Left ventricle myocardium inferior (tissue), 1 donor: ENCODE data around the gene JAK3. TPM values are rescaled to one million over a fixed set of nuclear protein-coding genes. Genes with fewer than 3 reads are reported as not detected.
"Not testable (repeated sequence)": the region's sequence is repeated elsewhere in the genome, so short reads cannot be mapped to it uniquely, and the experiment has no call there.

Source experiments
- DNase-seq: peaks from one replicate; pipeline ENCODE4 v3.0.0-alpha.2; 2020
- H3K27ac ChIP-seq: fragments of 200-600 bp; replicated peaks from 2 replicates; pipeline ENCODE4 v1.8.0; 2021
- H3K27me3 ChIP-seq: fragments of 200-600 bp; 2 replicates; pipeline ENCODE4 v1.8.0; 2021; ENCODE audit warnings: low read depth
- H3K36me3 ChIP-seq: fragments of 200-600 bp; 2 replicates; pipeline ENCODE4 v1.8.0; 2021
- H3K4me1 ChIP-seq: fragments of 200-600 bp; 2 replicates; pipeline ENCODE4 v1.8.0; 2021
- H3K4me3 ChIP-seq: fragments of 200-600 bp; 2 replicates; pipeline ENCODE4 v1.8.0; 2021; ENCODE audit warnings: mild to moderate bottlenecking, moderate library complexity
- H3K9me3 ChIP-seq: fragments of 200-600 bp; replicated peaks from 2 replicates; pipeline ENCODE4 v1.8.0; 2021
- intact Hi-C: fragments of 100-400 bp; cut with micrococcal nuclease; formaldehyde crosslinking; loops from one replicate; pipeline ENCODE4 v1.11.0; 2022
- total RNA-seq: library from RNA; stranded (reverse); fragmentation: NEBNext Ultra II Directional; extraction: Animal tissue kit (Norgen Biotek cat#: 25700); gene quantifications from one replicate; pipeline ENCODE4 v1.2.1, GENCODE V29; 2021
- TF ChIP-seq, protein P1 (sequence below): fragments of 200-600 bp; IDR thresholded peaks from 2 replicates; pipeline ENCODE4 v1.8.0; 2021; ENCODE audit warnings: antibody characterized with exemption, mild to moderate bottlenecking, borderline replicate concordance
- donor health status: DM: no; HTN: yes; CAD: no; lungs with severe emphysema.

The JAK3 gene
- total RNA-seq, 1 donor from 2014 or later: 1.7 TPM

- intact Hi-C loops: no loop called here
- peaks cover 53% of the 10 kb centered on the region for H3K27me3 ChIP-seq
- no peak overlapping the region for H3K27ac ChIP-seq
- TF ChIP-seq, protein P1, sequence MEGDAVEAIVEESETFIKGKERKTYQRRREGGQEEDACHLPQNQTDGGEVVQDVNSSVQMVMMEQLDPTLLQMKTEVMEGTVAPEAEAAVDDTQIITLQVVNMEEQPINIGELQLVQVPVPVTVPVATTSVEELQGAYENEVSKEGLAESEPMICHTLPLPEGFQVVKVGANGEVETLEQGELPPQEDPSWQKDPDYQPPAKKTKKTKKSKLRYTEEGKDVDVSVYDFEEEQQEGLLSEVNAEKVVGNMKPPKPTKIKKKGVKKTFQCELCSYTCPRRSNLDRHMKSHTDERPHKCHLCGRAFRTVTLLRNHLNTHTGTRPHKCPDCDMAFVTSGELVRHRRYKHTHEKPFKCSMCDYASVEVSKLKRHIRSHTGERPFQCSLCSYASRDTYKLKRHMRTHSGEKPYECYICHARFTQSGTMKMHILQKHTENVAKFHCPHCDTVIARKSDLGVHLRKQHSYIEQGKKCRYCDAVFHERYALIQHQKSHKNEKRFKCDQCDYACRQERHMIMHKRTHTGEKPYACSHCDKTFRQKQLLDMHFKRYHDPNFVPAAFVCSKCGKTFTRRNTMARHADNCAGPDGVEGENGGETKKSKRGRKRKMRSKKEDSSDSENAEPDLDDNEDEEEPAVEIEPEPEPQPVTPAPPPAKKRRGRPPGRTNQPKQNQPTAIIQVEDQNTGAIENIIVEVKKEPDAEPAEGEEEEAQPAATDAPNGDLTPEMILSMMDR: no peak
- H3K36me3 ChIP-seq: no peaks in the 10 kb centered on the region
- no peak for DNase-seq
- no peak overlapping the region for H3K4me3 ChIP-seq
- H3K4me1 ChIP-seq: peaks cover 4% of the 10 kb centered on the region
- H3K9me3 ChIP-seq: no peaks in the 10 kb centered on the region
Measured at GRCh38 chr19:17787274-17787913, 60.4 kb downstream of the JAK3 start.

DNA sequence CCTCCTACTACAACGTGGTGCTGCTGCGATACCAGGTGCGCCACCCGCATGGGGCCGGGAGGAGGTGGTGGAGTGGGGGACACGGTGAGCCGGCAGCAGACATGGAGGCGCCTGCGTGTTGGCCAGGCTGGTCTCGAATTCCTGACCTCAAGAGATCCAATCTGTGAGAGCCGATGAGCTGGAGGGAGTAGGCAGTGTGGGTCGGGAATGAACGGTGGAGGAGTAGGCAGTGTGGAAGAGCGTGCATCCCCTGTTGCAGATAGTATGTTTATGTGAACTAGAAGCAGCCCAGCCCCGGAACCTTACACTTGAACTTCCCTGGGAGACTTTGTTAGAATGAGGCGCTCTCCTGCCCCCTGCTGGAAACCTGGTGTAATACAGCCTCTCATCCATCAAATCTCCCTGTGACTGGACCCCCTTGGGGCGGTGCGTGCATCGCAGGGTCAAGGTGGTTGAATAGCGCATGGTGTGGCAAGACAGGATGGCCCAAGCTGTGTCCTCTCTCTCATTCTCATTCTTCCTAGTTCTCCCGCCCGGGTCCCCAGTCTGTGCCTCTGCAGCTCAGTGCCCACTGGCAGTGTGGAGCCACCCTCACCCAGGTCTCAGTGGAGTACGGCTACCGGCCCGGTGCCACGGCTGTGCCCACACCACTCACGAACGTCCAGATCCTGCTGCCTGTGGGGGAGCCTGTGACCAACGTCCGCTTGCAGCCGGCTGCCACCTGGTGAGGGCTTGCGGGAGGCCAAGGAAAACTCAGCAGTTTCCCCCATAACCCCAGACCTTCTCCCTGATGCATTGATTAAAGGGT lies 63.4 kb downstream of the JAK3 start:
- Histone ChIP-seq H3K4me3 (no peak overlapping the region), H3K4me1 (peaks cover 4% of the 10 kb centered on the region), H3K36me3 (no peaks in the 10 kb centered on the region), H3K27me3 (peaks cover 52% of the 10 kb centered on the region), H3K27ac (no peak overlapping the region), H3K9me3 (no peaks in the 10 kb centered on the region)
- TF ChIP-seq, protein P1: peak; percentile 85
- DNase-seq: peak; percentile 49
- intact Hi-C loops: no loop called here

DNA sequence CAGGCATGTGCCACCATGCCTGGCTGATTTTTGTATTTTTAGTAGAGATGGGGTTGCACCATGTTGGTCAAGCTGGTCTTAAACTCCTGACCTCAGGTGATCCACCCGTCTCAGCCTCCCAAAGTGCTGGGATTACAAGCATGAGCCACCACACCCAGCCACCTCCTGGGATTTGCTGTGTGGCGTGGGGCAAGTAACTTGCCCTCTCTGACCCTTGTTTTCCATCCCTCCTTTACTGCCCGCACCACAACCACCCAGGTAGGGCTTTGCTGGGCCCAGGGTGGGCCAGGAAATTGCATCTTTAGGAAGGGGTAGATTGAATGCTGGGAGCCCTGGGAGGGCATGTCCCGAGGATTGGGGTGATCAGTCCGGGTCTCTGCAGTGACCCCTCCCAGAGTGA lies 64.1 kb downstream of the JAK3 start:
- H3K9me3 ChIP-seq, intact Hi-C loops, H3K36me3 ChIP-seq, DNase-seq, H3K27ac ChIP-seq, H3K4me3 ChIP-seq, H3K4me1 ChIP-seq: not testable (repeated sequence)
- peaks cover 52% of the 10 kb centered on the region for H3K27me3 ChIP-seq

DNA sequence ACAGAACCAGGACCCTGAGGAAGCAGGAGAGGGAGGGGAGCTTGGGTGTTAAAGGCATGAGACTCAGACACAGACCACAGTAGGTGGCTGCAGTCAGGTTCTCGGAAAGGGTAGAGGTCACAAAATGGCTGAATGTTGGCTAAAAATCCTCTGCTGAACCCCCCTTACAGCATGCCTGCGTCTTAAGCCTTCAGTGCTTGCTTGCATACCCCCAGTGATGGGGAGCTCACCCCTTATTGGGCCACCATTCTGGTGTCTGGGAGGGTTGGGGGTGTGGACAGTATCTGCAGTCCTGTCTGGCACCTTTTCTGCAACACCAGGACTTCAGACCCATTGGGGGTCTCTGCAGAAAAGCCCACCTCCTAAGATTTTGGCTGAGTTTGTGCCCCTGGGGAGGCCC lies 67.0 kb downstream of the JAK3 start:
- TF ChIP-seq, protein P1: no peak
- no peak overlapping the region for H3K4me3 ChIP-seq
- intact Hi-C loops: no loop called here
- H3K27me3 ChIP-seq: peaks cover 70% of the 10 kb centered on the region
- H3K4me1 ChIP-seq: peaks cover 14% of the 10 kb centered on the region
- H3K9me3 ChIP-seq: no peaks in the 10 kb centered on the region
- DNase-seq: no peak
- no peaks in the 10 kb centered on the region for H3K36me3 ChIP-seq
- H3K27ac ChIP-seq: no peak overlapping the region

DNA sequence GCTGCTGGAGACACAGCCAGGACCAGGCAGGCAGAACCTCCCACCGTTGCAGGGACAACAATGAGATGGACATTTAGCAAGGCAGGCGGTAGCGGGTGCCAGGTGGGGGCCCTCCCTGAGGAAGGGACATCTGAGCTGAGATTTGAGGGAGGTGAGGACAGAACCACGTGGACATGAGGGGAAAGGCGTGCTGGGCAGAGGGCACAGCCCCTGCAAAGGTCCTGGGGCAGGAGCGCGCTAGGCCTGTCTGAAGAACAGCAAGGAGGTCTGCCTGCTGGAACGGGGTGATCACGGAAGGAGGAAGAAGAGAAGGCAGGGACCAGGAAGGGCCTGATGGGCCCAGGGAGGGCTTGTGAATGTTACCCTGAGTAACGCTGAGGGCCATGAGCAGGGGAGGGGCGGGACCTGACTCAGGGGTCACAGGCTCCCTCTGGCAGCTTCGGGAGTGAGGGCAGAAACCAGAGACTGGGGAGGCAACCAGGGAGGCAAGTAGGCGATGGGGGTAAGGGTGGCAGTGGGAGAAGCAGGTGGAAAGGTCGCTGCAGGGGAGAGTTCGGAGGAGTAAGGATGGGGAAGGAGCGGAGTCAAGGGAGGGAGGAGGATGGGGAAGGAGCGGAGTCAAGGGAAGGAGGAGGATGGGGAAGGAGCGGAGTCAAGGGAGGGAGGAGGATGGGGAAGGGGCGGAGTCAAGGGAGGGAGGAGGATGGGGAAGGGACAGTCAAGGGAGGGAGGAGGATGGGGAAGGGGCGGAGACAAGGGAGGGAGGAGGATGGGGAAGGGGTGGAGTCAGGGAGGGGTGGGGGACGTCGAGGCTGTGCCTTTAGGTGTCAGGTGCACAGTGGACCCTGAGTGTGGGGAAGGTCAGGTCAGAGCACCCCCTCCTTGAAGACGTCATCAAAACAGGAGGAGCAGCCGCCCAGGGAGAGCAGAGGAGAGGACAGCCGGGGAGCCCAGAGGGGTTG lies 68.5 kb downstream of the JAK3 start:
- peak overlapping the region; percentile 25 for H3K4me3 ChIP-seq
- intact Hi-C loops: no loop called here
- TF ChIP-seq, protein P1: no peak
- no peaks in the 10 kb centered on the region for H3K36me3 ChIP-seq
- peaks cover 83% of the 10 kb centered on the region for H3K27me3 ChIP-seq
- H3K4me1 ChIP-seq: peaks cover 13% of the 10 kb centered on the region
- H3K27ac ChIP-seq: no peak overlapping the region
- H3K9me3 ChIP-seq: no peaks in the 10 kb centered on the region
- no peak for DNase-seq
